HepG2 (cell line): ENCODE measurements around the gene VPREB1. TPM values are rescaled to one million over a fixed set of nuclear protein-coding genes. Genes with fewer than 3 reads are reported as not detected.

Source experiments
- ATAC-seq: fragments of 200-7000 bp; cut with Tn5 transposase; 3 replicates; pipeline ENCODE4 v1.9.1; 2020; ENCODE audit warnings: mild to moderate bottlenecking, moderate library complexity
- BruUV-seq: library from RNA; stranded (reverse); fragments of 400-500 nt; replicated peaks from 2 replicates; lab custom pipeline; 2021; lab: Mats Ljungman, UMichigan
- CTCF ChIA-PET: fragments of 300-600 bp; formaldehyde crosslinking; extraction: SDS; loops from one replicate; lab custom pipeline; 2021; ENCODE audit warnings: low total read pairs, inconsistent platforms, low intra/inter-chr PET ratio; lab: Yijun Ruan, JAX
- POLR2A ChIA-PET: fragments of 350-600 bp; sonication (Branson Sonifier 250); formaldehyde crosslinking; loops from one replicate; lab custom pipeline; 2020; ENCODE audit warnings: antibody characterized with exemption, inconsistent platforms; lab: Yijun Ruan, JAX
- DNase-seq: peaks from one replicate; pipeline ENCODE4 v3.0.0-alpha.2; 2015; ENCODE audit warnings: low spot score
- FAIRE-seq: peaks from 3 replicates; lab custom pipeline; 2011; peaks lifted over from hg19 to GRCh38; lab: Jason Lieb, UNC
- H2AFZ ChIP-seq: one replicate; pipeline ENCODE4 v1.6.1; 2011; ENCODE audit warnings: low read length, inconsistent platforms
- H3K27ac ChIP-seq: fragments of 300-600 bp; 3 replicates; pipeline ENCODE4 v1.8.0; 2011; ENCODE audit warnings: mixed run types, mild to moderate bottlenecking, mixed read lengths, low read length, inconsistent platforms; ENCODE audit not compliant: insufficient read depth; ENCODE audit errors: extremely low read length
- H3K27me3 ChIP-seq, 2 experiments: fragments of 200-600 bp in 1 of 2; 2 replicates in 1 of 2; 3 replicates in 1 of 2; pipeline versions ENCODE4 v1.6.0 to v1.8.0; 2011; ENCODE audit warnings: low read length in 2 of 2, mild to moderate bottlenecking in 2 of 2, moderate library complexity in 2 of 2, inconsistent platforms in 1 of 2; ENCODE audit not compliant: insufficient read depth in 2 of 2, control insufficient read depth in 1 of 2
- H3K36me3 ChIP-seq, 2 experiments: fragments of 200-600 bp in 1 of 2; replicated peaks in 1 of 2; 2 replicates in 1 of 2; 3 replicates in 1 of 2; pipeline versions ENCODE4 v1.5.1 to v1.8.0; 2011; ENCODE audit warnings: low read length in 2 of 2, inconsistent platforms in 1 of 2; ENCODE audit not compliant: insufficient read depth in 2 of 2, control insufficient read depth in 1 of 2
- H3K4me1 ChIP-seq: 2 replicates; pipeline ENCODE4 v1.5.1; 2012; ENCODE audit warnings: low read length, inconsistent platforms; ENCODE audit not compliant: insufficient read depth
- H3K4me2 ChIP-seq: 2 replicates; pipeline ENCODE4 v1.6.0; 2011; ENCODE audit warnings: low read depth, low read length, inconsistent platforms
- H3K4me3 ChIP-seq, 3 experiments: fragments of 200-600 bp in 1 of 3; sonication (generic), shearing (Covaris generic) in 1 of 3; replicated peaks in 1 of 3; 2 replicates each; pipeline ENCODE4 v1.5.1; 2011 to 2016; ENCODE audit warnings: low read length in 3 of 3, inconsistent platforms in 2 of 3, low read depth in 2 of 3, mild to moderate bottlenecking in 2 of 3, control low read depth in 1 of 3, mixed read lengths in 1 of 3; ENCODE audit not compliant: insufficient read depth in 1 of 3
- H3K79me2 ChIP-seq: one replicate; pipeline ENCODE4 v1.6.1; 2011; ENCODE audit warnings: low read length, inconsistent platforms; ENCODE audit not compliant: insufficient read depth
- H3K9ac ChIP-seq: 2 replicates; pipeline ENCODE4 v1.6.0; 2011; ENCODE audit warnings: mild to moderate bottlenecking, low read depth, low read length, inconsistent platforms; ENCODE audit not compliant: insufficient read depth
- H3K9me3 ChIP-seq: 2 replicates; pipeline ENCODE4 v1.5.1; 2012; ENCODE audit warnings: mild to moderate bottlenecking, low read length
- H4K20me1 ChIP-seq: 2 replicates; pipeline ENCODE4 v1.6.0; 2011; ENCODE audit warnings: inconsistent platforms, mild to moderate bottlenecking, low read length, moderate library complexity; ENCODE audit not compliant: insufficient read depth
- FOXP4 ChIP-seq: sonication (generic); formaldehyde crosslinking; IDR thresholded peaks from 2 replicates; pipeline ENCODE4 v1.4.0; 2020; ENCODE audit warnings: missing genetic modification reagents
- HMGA1 ChIP-seq: sonication (generic); formaldehyde crosslinking; conservative IDR thresholded peaks from 2 replicates; pipeline ENCODE4 v1.4.0; 2020; ENCODE audit warnings: missing genetic modification reagents
- MYPOP ChIP-seq: sonication (generic); formaldehyde crosslinking; IDR thresholded peaks from 2 replicates; pipeline ENCODE4 v1.8.1; 2023; ENCODE audit warnings: mild to moderate bottlenecking, moderate library complexity, missing genetic modification reagents
- TP53 ChIP-seq: sonication (generic); formaldehyde crosslinking; conservative IDR thresholded peaks from 2 replicates; pipeline ENCODE4 v1.4.0; 2020; ENCODE audit warnings: missing genetic modification reagents
- U2AF2 ChIP-seq: fragments of 200-400 bp; formaldehyde crosslinking; IDR thresholded peaks from 2 replicates; pipeline ENCODE4 v1.6.1; 2017; ENCODE audit warnings: low read depth, mild to moderate bottlenecking, low read length
- ZNF550 ChIP-seq: sonication (generic); formaldehyde crosslinking; IDR thresholded peaks from 2 replicates; pipeline ENCODE4 v1.4.0; 2020; ENCODE audit warnings: mild to moderate bottlenecking, missing genetic modification reagents, borderline replicate concordance
- ZNF7 ChIP-seq: IDR thresholded peaks from 2 replicates; pipeline ENCODE4 v1.6.1; 2016; ENCODE audit warnings: missing biosample characterization, missing genetic modification reagents
- ZNF776 ChIP-seq: sonication (generic); formaldehyde crosslinking; IDR thresholded peaks from 2 replicates; pipeline ENCODE4 v1.4.0; 2020; ENCODE audit warnings: mild to moderate bottlenecking, missing genetic modification reagents
- ZNF792 ChIP-seq: IDR thresholded peaks from 2 replicates; pipeline ENCODE4 v1.6.1; 2016
- ZSCAN12 ChIP-seq: sonication (generic); formaldehyde crosslinking; IDR thresholded peaks from 2 replicates; pipeline ENCODE4 v1.9.0; 2021; ENCODE audit warnings: mild to moderate bottlenecking, missing genetic modification reagents
- WGBS: methylation state at CpG from one replicate; pipeline ENCODE4 v1.1.6; 2017; ENCODE audit warnings: low lambda C conversion rate; 5-methylcytosine and 5-hydroxymethylcytosine counted together
- in situ Hi-C: cut with HindIII; loops from 2 replicates; pipeline ENCODE4 v1.10.0; 2017; ENCODE audit warnings: low pct_unique_long_range_greater_than_20kb; ENCODE audit not compliant: extremely low pct_ligation_motif_present
- intact Hi-C: fragments of 100-400 bp; cut with micrococcal nuclease; formaldehyde crosslinking; loops from one replicate; pipeline ENCODE4 v1.10.0; 2022; ENCODE audit not compliant: unreplicated experiment
- polyA plus RNA-seq, 8 experiments: library from polyadenylated mRNA; depleted of rRNA in 3 of 8; stranded (reverse) in 7 of 8; unstranded in 1 of 8; fragments of >200 nt; fragmentation: Illumina TruSeq in 4 of 8; extraction: Trizol in 4 of 8; gene quantifications; 2 replicates each; pipeline versions ENCODE4 v1.2.1 to v1.2.3, GENCODE V29; 2011 to 2016; ENCODE audit warnings: low read depth in 4 of 8, missing spikeins in 1 of 8, mixed read lengths in 1 of 8; ENCODE audit not compliant: insufficient read depth in 1 of 8
- total RNA-seq, 5 experiments: library from RNA; depleted of rRNA; stranded (reverse); fragments of >200 nt; fragmentation: Illumina TruSeq; extraction: Trizol; gene quantifications; 2 replicates each; pipeline ENCODE4 v1.2.3, GENCODE V29; 2016; ENCODE audit warnings: low read depth in 1 of 5

VPREB1 gene
- total and polyA plus RNA-seq, 2 of the 13 experiments (the other 11 are each of a cell fraction or from before 2014, with no cell fraction given), result not detected

DNA sequence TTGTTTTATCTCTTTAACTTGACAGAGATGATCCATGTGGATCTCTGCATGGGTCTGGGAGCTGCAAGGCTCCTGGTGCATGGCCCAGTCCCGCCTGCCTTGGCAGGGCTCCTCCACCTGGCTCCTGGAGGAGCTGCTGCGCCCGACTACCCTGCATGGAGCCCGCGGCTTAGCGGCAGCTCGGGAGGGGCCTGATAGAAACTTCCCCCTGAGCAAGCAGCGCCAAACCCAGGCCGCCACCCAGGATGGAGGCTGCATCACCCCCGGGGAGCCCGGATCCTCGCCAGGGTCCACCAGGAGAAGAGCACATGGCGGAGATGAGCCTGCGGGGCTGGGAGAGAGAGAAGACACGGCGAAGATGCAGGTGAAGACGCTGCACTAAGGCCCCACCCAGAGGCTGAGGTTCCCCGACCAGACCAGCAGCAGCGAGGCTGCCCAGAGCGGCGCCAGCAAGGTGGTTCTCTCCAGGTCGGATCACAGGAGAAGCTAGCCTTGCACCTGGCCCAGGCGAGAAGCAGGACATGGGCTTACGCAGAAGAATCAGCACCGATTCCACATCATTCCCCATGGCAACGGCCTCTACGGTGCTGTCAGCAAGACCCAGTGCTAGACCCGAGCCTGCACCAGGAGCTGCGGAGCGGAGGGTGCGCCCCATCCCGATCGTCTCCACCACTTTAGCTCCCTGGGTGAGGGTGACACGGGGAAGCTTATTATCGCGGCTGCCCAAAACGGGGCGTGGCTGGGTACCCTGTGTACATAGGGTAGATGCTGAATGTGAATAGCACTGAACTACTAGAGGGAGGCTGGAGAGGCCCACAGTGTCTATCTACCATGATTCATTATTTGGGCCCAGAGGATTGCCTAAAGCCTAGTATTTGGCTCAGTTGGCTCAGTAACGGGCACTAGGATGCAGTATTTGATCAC is 41.3 kb upstream of the VPREB1 start:
- Histone ChIP-seq H3K9ac (no peak overlapping the region), H3K9me3 (no peaks in the 10 kb centered on the region), H3K4me1 (no peaks in the 10 kb centered on the region), H3K36me3 (no peaks in the 10 kb centered on the region), H3K27ac (no peak overlapping the region), H4K20me1 (no peaks in the 10 kb centered on the region), H3K4me2 (no peak overlapping the region), H2AFZ (no peak overlapping the region), H3K4me3 (no peak overlapping the region), H3K27me3 (peaks cover 1 to 31% of the 10 kb centered on the region in 2 experiments), H3K79me2 (no peaks in the 10 kb centered on the region)
- intact Hi-C loops, result no loop called here
- ATAC-seq (no peak), DNase-seq (no peak), FAIRE-seq (no peak)
- ChIA-PET POLR2A (no interaction called here), CTCF (no interaction called here)
- TF ChIP-seq ZNF776, result no peak
- no peak for TF ChIP-seq TP53
- TF ChIP-seq ZNF7 (CRISPR knock-in tag), result no peak
- no peak for TF ChIP-seq MYPOP
- TF ChIP-seq HMGA1 (CRISPR knock-in tag), result no peak
- no peak for TF ChIP-seq U2AF2
- no peak for TF ChIP-seq FOXP4 (CRISPR knock-in tag)
- no peak for TF ChIP-seq ZNF792 (CRISPR knock-in tag)
- no peak for TF ChIP-seq ZSCAN12 (CRISPR knock-in tag)
- no peak for TF ChIP-seq ZNF550 (CRISPR knock-in tag)
- in situ Hi-C loops, result loop anchor here (25.0 kb wide), 1 partner anchor 134 kb away; no protein-coding TSS in a partner anchor
- no TSS peak for BruUV-seq
- WGBS, result 47% methylated on average over 33 of the region's 39 CpGs
